PFSK-1 (cell line): ENCODE measurements around the gene PWWP2B.

Source experiments
- POLR2AphosphoS5 ChIP-seq: IDR thresholded peaks from 2 replicates; pipeline ENCODE4 v1.6.1; 2012; ENCODE audit warnings: low read depth, mild to moderate bottlenecking, control low read depth, low read length, moderate library complexity
- SIN3A ChIP-seq: IDR thresholded peaks from 2 replicates; pipeline ENCODE4 v1.6.1; 2012; ENCODE audit warnings: mild to moderate bottlenecking, low read length, moderate library complexity, borderline replicate concordance; ENCODE audit not compliant: insufficient read depth
- TAF1 ChIP-seq: IDR thresholded peaks from 2 replicates; pipeline ENCODE4 v1.6.1; 2012; ENCODE audit warnings: low read length, control low read depth, borderline replicate concordance; ENCODE audit not compliant: insufficient read depth
- TF ChIP-seq, protein P1 (sequence below), 2 experiments: IDR thresholded peaks; 2 replicates each; pipeline versions ENCODE4 v1.6.1 to v1.8.0; 2011 to 2012; ENCODE audit warnings: low read depth in 2 of 2, low read length in 2 of 2, control low read depth in 1 of 2, inconsistent platforms in 1 of 2, mild to moderate bottlenecking in 1 of 2, moderate library complexity in 1 of 2; ENCODE audit not compliant: insufficient read depth in 1 of 2

DNA sequence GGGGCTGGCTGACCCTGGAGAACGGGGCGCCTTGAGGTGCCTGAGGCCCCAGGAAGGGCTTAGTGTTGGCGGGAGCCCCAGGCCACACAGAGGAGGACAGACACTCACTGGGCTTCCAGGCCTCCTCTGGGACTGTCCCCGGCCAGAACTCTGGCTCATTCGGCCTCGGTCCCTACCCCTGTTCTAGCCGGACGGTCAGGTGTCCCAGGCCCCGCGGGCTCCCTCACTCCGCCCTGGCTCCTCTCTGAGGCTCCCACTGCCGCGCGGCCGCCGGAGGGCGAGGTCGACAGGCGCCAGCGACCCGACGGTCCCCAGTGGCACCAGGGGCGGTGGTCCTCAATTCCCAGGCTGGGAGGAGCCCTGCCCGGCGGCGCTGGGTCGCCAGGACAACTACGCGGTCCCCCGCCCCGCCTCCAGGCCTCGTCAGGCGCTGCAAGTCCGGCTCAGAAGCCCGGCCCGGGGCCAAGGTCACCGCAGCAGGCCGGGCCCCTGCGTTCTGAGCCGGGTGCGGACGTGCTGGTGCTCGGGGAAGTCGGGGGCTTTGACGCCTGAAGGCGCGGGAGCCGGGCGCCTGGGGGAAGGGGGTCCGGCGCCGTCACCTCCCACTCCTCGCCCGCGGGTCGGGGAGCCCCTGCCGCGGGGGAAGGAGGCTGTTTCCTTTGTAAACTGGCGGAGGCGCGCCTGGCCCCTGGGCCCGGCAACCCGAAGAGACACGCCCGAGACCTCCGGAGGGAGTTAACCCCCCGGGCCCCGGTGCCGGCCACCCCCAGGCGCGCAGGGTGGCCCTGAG, 1.1 kb upstream of the PWWP2B start:
- TF ChIP-seq POLR2AphosphoS5 (no peak), SIN3A (no peak), TAF1 (no peak)
- TF ChIP-seq, protein P1, sequence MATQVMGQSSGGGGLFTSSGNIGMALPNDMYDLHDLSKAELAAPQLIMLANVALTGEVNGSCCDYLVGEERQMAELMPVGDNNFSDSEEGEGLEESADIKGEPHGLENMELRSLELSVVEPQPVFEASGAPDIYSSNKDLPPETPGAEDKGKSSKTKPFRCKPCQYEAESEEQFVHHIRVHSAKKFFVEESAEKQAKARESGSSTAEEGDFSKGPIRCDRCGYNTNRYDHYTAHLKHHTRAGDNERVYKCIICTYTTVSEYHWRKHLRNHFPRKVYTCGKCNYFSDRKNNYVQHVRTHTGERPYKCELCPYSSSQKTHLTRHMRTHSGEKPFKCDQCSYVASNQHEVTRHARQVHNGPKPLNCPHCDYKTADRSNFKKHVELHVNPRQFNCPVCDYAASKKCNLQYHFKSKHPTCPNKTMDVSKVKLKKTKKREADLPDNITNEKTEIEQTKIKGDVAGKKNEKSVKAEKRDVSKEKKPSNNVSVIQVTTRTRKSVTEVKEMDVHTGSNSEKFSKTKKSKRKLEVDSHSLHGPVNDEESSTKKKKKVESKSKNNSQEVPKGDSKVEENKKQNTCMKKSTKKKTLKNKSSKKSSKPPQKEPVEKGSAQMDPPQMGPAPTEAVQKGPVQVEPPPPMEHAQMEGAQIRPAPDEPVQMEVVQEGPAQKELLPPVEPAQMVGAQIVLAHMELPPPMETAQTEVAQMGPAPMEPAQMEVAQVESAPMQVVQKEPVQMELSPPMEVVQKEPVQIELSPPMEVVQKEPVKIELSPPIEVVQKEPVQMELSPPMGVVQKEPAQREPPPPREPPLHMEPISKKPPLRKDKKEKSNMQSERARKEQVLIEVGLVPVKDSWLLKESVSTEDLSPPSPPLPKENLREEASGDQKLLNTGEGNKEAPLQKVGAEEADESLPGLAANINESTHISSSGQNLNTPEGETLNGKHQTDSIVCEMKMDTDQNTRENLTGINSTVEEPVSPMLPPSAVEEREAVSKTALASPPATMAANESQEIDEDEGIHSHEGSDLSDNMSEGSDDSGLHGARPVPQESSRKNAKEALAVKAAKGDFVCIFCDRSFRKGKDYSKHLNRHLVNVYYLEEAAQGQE (IDR thresholded peaks at IDR 0.05; ENCODE audit: insufficient read depth in 1 of 2, low read depth in 2 of 2, low read length in 2 of 2) = no peak
